HepG2 (cell line): ENCODE measurements around the gene NBEA. TPM values are rescaled to one million over a fixed set of nuclear protein-coding genes. Genes with fewer than 3 reads are reported as not detected.

Experiments
- ATAC-seq: fragments of 200-7000 bp; cut with Tn5 transposase; 3 replicates; pipeline ENCODE4 v1.9.1; 2020; ENCODE audit warnings: mild to moderate bottlenecking, moderate library complexity
- BruUV-seq: library from RNA; stranded (reverse); fragments of 400-500 nt; replicated peaks from 2 replicates; lab custom pipeline; 2021; lab: Mats Ljungman, UMichigan
- CTCF ChIA-PET: fragments of 300-600 bp; formaldehyde crosslinking; extraction: SDS; loops from one replicate; lab custom pipeline; 2021; ENCODE audit warnings: low total read pairs, inconsistent platforms, low intra/inter-chr PET ratio; lab: Yijun Ruan, JAX
- POLR2A ChIA-PET: fragments of 350-600 bp; sonication (Branson Sonifier 250); formaldehyde crosslinking; loops from one replicate; lab custom pipeline; 2020; ENCODE audit warnings: antibody characterized with exemption, inconsistent platforms; lab: Yijun Ruan, JAX
- DNase-seq: peaks from one replicate; pipeline ENCODE4 v3.0.0-alpha.2; 2015; ENCODE audit warnings: low spot score
- FAIRE-seq: peaks from 3 replicates; lab custom pipeline; 2011; peaks lifted over from hg19 to GRCh38; lab: Jason Lieb, UNC
- H2AFZ ChIP-seq: one replicate; pipeline ENCODE4 v1.6.1; 2011; ENCODE audit warnings: low read length, inconsistent platforms
- H3K27ac ChIP-seq: fragments of 300-600 bp; 3 replicates; pipeline ENCODE4 v1.8.0; 2011; ENCODE audit warnings: mixed run types, mild to moderate bottlenecking, mixed read lengths, low read length, inconsistent platforms; ENCODE audit not compliant: insufficient read depth; ENCODE audit errors: extremely low read length
- H3K27me3 ChIP-seq, 2 experiments: fragments of 200-600 bp in 1 of 2; 2 replicates in 1 of 2; 3 replicates in 1 of 2; pipeline versions ENCODE4 v1.6.0 to v1.8.0; 2011; ENCODE audit warnings: low read length in 2 of 2, mild to moderate bottlenecking in 2 of 2, moderate library complexity in 2 of 2, inconsistent platforms in 1 of 2; ENCODE audit not compliant: insufficient read depth in 2 of 2, control insufficient read depth in 1 of 2
- H3K36me3 ChIP-seq, 2 experiments: fragments of 200-600 bp in 1 of 2; replicated peaks in 1 of 2; 2 replicates in 1 of 2; 3 replicates in 1 of 2; pipeline versions ENCODE4 v1.5.1 to v1.8.0; 2011; ENCODE audit warnings: low read length in 2 of 2, inconsistent platforms in 1 of 2; ENCODE audit not compliant: insufficient read depth in 2 of 2, control insufficient read depth in 1 of 2
- H3K4me1 ChIP-seq: 2 replicates; pipeline ENCODE4 v1.5.1; 2012; ENCODE audit warnings: low read length, inconsistent platforms; ENCODE audit not compliant: insufficient read depth
- H3K4me2 ChIP-seq: 2 replicates; pipeline ENCODE4 v1.6.0; 2011; ENCODE audit warnings: low read depth, low read length, inconsistent platforms
- H3K4me3 ChIP-seq, 3 experiments: fragments of 200-600 bp in 1 of 3; sonication (generic), shearing (Covaris generic) in 1 of 3; replicated peaks in 1 of 3; 2 replicates each; pipeline ENCODE4 v1.5.1; 2011 to 2016; ENCODE audit warnings: low read length in 3 of 3, inconsistent platforms in 2 of 3, low read depth in 2 of 3, mild to moderate bottlenecking in 2 of 3, control low read depth in 1 of 3, mixed read lengths in 1 of 3; ENCODE audit not compliant: insufficient read depth in 1 of 3
- H3K79me2 ChIP-seq: one replicate; pipeline ENCODE4 v1.6.1; 2011; ENCODE audit warnings: low read length, inconsistent platforms; ENCODE audit not compliant: insufficient read depth
- H3K9ac ChIP-seq: 2 replicates; pipeline ENCODE4 v1.6.0; 2011; ENCODE audit warnings: mild to moderate bottlenecking, low read depth, low read length, inconsistent platforms; ENCODE audit not compliant: insufficient read depth
- H3K9me3 ChIP-seq: 2 replicates; pipeline ENCODE4 v1.5.1; 2012; ENCODE audit warnings: mild to moderate bottlenecking, low read length
- H4K20me1 ChIP-seq: 2 replicates; pipeline ENCODE4 v1.6.0; 2011; ENCODE audit warnings: inconsistent platforms, mild to moderate bottlenecking, low read length, moderate library complexity; ENCODE audit not compliant: insufficient read depth
- AKAP8 ChIP-seq: sonication (generic); formaldehyde crosslinking; IDR thresholded peaks from 2 replicates; pipeline ENCODE4 v1.5.1; 2020; ENCODE audit warnings: mild to moderate bottlenecking, missing genetic modification reagents
- ARNTL ChIP-seq: sonication (generic); formaldehyde crosslinking; IDR thresholded peaks from 2 replicates; pipeline ENCODE4 v1.4.0; 2020; ENCODE audit warnings: mild to moderate bottlenecking, missing genetic modification reagents
- ATAD3A ChIP-seq: sonication (generic); formaldehyde crosslinking; IDR thresholded peaks from 2 replicates; pipeline ENCODE4 v1.4.0; 2020; ENCODE audit warnings: missing genetic modification reagents
- BCL6 ChIP-seq: IDR thresholded peaks from 2 replicates; pipeline ENCODE4 v1.6.1; 2016; ENCODE audit warnings: missing genetic modification reagents, missing compliant biosample characterization
- CSRNP1 ChIP-seq: sonication (generic); formaldehyde crosslinking; IDR thresholded peaks from 2 replicates; pipeline ENCODE4 v1.8.1; 2023; ENCODE audit warnings: mild to moderate bottlenecking, missing genetic modification reagents
- KDM3A ChIP-seq: IDR thresholded peaks from 2 replicates; pipeline ENCODE4 v1.6.1; 2018; ENCODE audit warnings: low read depth, missing compliant biosample characterization
- KLF12 ChIP-seq: sonication (generic); formaldehyde crosslinking; IDR thresholded peaks from 2 replicates; pipeline ENCODE4 v1.4.0; 2020; ENCODE audit warnings: missing genetic modification reagents, borderline replicate concordance
- KMT2A ChIP-seq: sonication (generic); formaldehyde crosslinking; IDR thresholded peaks from 2 replicates; pipeline ENCODE4 v1.4.0; 2020; ENCODE audit warnings: missing genetic modification reagents
- MED13 ChIP-seq: sonication (generic); formaldehyde crosslinking; IDR thresholded peaks from 2 replicates; pipeline ENCODE4 v1.5.0; 2020; ENCODE audit warnings: missing genetic modification reagents
- TBX3 ChIP-seq: fragments of 450-650 bp; IDR thresholded peaks from 2 replicates; pipeline ENCODE4 v1.6.1; 2017; ENCODE audit warnings: antibody characterized with exemption, mild to moderate bottlenecking, inconsistent platforms, borderline replicate concordance
- THAP9 ChIP-seq: sonication (generic); formaldehyde crosslinking; IDR thresholded peaks from 2 replicates; pipeline ENCODE4; 2020; ENCODE audit warnings: missing genetic modification reagents, mild to moderate bottlenecking, borderline replicate concordance
- ZNF12 ChIP-seq: sonication (generic); formaldehyde crosslinking; IDR thresholded peaks from 2 replicates; pipeline ENCODE4 v1.5.0; 2020; ENCODE audit warnings: missing genetic modification reagents
- ZNF235 ChIP-seq: sonication (generic); formaldehyde crosslinking; IDR thresholded peaks from 2 replicates; pipeline ENCODE4 v1.8.1; 2023; ENCODE audit warnings: mild to moderate bottlenecking, missing genetic modification reagents, borderline replicate concordance
- ZNF251 ChIP-seq: sonication (generic); formaldehyde crosslinking; IDR thresholded peaks from 2 replicates; pipeline ENCODE4 v1.9.0; 2021; ENCODE audit warnings: mild to moderate bottlenecking, missing genetic modification reagents
- ZNF383 ChIP-seq: sonication (generic); formaldehyde crosslinking; IDR thresholded peaks from 2 replicates; pipeline ENCODE4 v1.4.0; 2020; ENCODE audit warnings: missing genetic modification reagents, mild to moderate bottlenecking, borderline replicate concordance
- ZNF446 ChIP-seq: sonication (generic); formaldehyde crosslinking; IDR thresholded peaks from 2 replicates; pipeline ENCODE4 v1.5.0; 2020; ENCODE audit warnings: mild to moderate bottlenecking, missing genetic modification reagents
- ZNF792 ChIP-seq: IDR thresholded peaks from 2 replicates; pipeline ENCODE4 v1.6.1; 2016
- ZSCAN5A ChIP-seq: sonication (generic); formaldehyde crosslinking; IDR thresholded peaks from 2 replicates; pipeline ENCODE4 v1.8.0; 2022; ENCODE audit warnings: mild to moderate bottlenecking, missing genetic modification reagents, borderline replicate concordance
- WGBS: methylation state at CpG from one replicate; pipeline ENCODE4 v1.1.6; 2017; ENCODE audit warnings: low lambda C conversion rate; 5-methylcytosine and 5-hydroxymethylcytosine counted together
- in situ Hi-C: cut with HindIII; loops from 2 replicates; pipeline ENCODE4 v1.10.0; 2017; ENCODE audit warnings: low pct_unique_long_range_greater_than_20kb; ENCODE audit not compliant: extremely low pct_ligation_motif_present
- intact Hi-C: fragments of 100-400 bp; cut with micrococcal nuclease; formaldehyde crosslinking; loops from one replicate; pipeline ENCODE4 v1.10.0; 2022; ENCODE audit not compliant: unreplicated experiment
- polyA plus RNA-seq, 8 experiments: library from polyadenylated mRNA; depleted of rRNA in 3 of 8; stranded (reverse) in 7 of 8; unstranded in 1 of 8; fragments of >200 nt; fragmentation: Illumina TruSeq in 4 of 8; extraction: Trizol in 4 of 8; gene quantifications; 2 replicates each; pipeline versions ENCODE4 v1.2.1 to v1.2.3, GENCODE V29; 2011 to 2016; ENCODE audit warnings: low read depth in 4 of 8, missing spikeins in 1 of 8, mixed read lengths in 1 of 8; ENCODE audit not compliant: insufficient read depth in 1 of 8
- total RNA-seq, 5 experiments: library from RNA; depleted of rRNA; stranded (reverse); fragments of >200 nt; fragmentation: Illumina TruSeq; extraction: Trizol; gene quantifications; 2 replicates each; pipeline ENCODE4 v1.2.3, GENCODE V29; 2016; ENCODE audit warnings: low read depth in 1 of 5
- TF ChIP-seq, protein P1 (sequence below): conservative IDR thresholded peaks from 2 replicates; pipeline ENCODE4 v1.6.1; 2018; ENCODE audit warnings: missing genetic modification reagents

NBEA gene
- total and polyA plus RNA-seq, 2 of the 13 experiments (the other 11 are each of a cell fraction or from before 2014, with no cell fraction given) = 2.7 to 2.8 TPM

DNA sequence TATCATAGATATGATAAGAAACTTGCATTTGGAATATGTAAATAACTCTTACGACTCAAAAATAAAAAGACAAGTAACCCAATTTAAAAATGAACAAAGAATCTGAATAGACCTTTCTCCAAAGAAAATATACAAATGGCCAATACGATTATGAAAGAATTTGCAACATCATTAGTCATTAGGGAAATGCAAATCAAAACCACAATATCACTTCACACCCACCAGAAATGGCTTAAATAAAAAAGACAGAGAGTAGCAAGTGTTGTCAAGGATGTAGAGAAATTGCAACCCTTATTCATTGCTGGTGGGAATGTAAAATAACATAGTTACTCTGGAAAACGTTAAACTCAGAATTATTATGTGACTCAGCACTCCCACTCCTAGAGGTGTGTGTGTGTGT, 761.0 kb downstream of the NBEA start:
- H3K4me3 ChIP-seq = no peak overlapping the region
- FAIRE-seq (no peak), ATAC-seq (no peak), DNase-seq (no peak)
- H3K27ac ChIP-seq = no peak overlapping the region
- no peaks in the 10 kb centered on the region for H3K9me3 ChIP-seq
- TF ChIP-seq MED13 (CRISPR knock-in tag) = no peak
- no peak for TF ChIP-seq ZNF446 (CRISPR knock-in tag)
- no peak for TF ChIP-seq ZNF383 (CRISPR knock-in tag)
- no peak for TF ChIP-seq CSRNP1 (CRISPR knock-in tag)
- TF ChIP-seq ZNF235 = no peak
- TF ChIP-seq KLF12 (CRISPR knock-in tag) = no peak
- TF ChIP-seq ATAD3A (CRISPR knock-in tag) = no peak
- TF ChIP-seq AKAP8 (CRISPR knock-in tag) = no peak
- no peak for TF ChIP-seq ZSCAN5A (CRISPR knock-in tag)
- no peak for TF ChIP-seq ZNF792 (CRISPR knock-in tag)
- no peak for TF ChIP-seq ZNF12 (CRISPR knock-in tag)
- no peak for TF ChIP-seq KMT2A
- no peak for TF ChIP-seq ZNF251
- TF ChIP-seq BCL6 (CRISPR knock-in tag) = no peak
- TF ChIP-seq ARNTL (CRISPR knock-in tag) = no peak
- no peak for TF ChIP-seq TBX3
- TF ChIP-seq, protein P1, sequence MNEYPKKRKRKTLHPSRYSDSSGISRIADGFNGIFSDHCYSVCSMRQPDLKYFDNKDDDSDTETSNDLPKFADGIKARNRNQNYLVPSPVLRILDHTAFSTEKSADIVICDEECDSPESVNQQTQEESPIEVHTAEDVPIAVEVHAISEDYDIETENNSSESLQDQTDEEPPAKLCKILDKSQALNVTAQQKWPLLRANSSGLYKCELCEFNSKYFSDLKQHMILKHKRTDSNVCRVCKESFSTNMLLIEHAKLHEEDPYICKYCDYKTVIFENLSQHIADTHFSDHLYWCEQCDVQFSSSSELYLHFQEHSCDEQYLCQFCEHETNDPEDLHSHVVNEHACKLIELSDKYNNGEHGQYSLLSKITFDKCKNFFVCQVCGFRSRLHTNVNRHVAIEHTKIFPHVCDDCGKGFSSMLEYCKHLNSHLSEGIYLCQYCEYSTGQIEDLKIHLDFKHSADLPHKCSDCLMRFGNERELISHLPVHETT (CRISPR knock-in tag) = no peak
- TF ChIP-seq THAP9 (CRISPR knock-in tag) = no peak
- TF ChIP-seq KDM3A (CRISPR knock-in tag) = no peak
- no peaks in the 10 kb centered on the region for H3K79me2 ChIP-seq
- in situ Hi-C loops (loop anchor here (25.0 kb wide), 1 partner anchor 491 kb away; no protein-coding TSS in a partner anchor), intact Hi-C loops (no loop called here)
- no peak overlapping the region for H2AFZ ChIP-seq
- no peaks in the 10 kb centered on the region for H3K4me1 ChIP-seq
- 0% methylated on average over 3 of the region's 3 CpGs for WGBS
- H3K9ac ChIP-seq = no peak overlapping the region
- ChIA-PET CTCF (no interaction called here), POLR2A (no interaction called here)
- no peak overlapping the region for H3K4me2 ChIP-seq
- H3K36me3 ChIP-seq = no peaks in the 10 kb centered on the region
- BruUV-seq = no TSS peak
- H3K27me3 ChIP-seq = peaks cover 0 to 15% of the 10 kb centered on the region in 2 experiments; a peak in 1 of 5 replicates
- H4K20me1 ChIP-seq = no peaks in the 10 kb centered on the region
